22Rv1 (cell line): ENCODE results near the gene THOC6.

Experiments used
- H3K27ac ChIP-seq: fragments of 450-650 bp; 2 replicates; pipeline ENCODE4 v1.5.1; 2017
- ZFX ChIP-seq: fragments of 450-650 bp; IDR thresholded peaks from 2 replicates; pipeline ENCODE4 v1.6.1; 2017; ENCODE audit warnings: antibody characterized with exemption, borderline replicate concordance
- TF ChIP-seq, protein P1 (sequence below): fragments of 450-650 bp; IDR thresholded peaks from 2 replicates; pipeline ENCODE4 v1.5.1; 2017; ENCODE audit warnings: mild to moderate bottlenecking

THOC6 gene

GRCh38 chr16:2979669-2980226, 44.1 kb upstream of the THOC6 start:
- no peak for TF ChIP-seq ZFX
- TF ChIP-seq, protein P1, sequence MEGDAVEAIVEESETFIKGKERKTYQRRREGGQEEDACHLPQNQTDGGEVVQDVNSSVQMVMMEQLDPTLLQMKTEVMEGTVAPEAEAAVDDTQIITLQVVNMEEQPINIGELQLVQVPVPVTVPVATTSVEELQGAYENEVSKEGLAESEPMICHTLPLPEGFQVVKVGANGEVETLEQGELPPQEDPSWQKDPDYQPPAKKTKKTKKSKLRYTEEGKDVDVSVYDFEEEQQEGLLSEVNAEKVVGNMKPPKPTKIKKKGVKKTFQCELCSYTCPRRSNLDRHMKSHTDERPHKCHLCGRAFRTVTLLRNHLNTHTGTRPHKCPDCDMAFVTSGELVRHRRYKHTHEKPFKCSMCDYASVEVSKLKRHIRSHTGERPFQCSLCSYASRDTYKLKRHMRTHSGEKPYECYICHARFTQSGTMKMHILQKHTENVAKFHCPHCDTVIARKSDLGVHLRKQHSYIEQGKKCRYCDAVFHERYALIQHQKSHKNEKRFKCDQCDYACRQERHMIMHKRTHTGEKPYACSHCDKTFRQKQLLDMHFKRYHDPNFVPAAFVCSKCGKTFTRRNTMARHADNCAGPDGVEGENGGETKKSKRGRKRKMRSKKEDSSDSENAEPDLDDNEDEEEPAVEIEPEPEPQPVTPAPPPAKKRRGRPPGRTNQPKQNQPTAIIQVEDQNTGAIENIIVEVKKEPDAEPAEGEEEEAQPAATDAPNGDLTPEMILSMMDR: no peak
- peak overlapping the region; percentile 99 for H3K27ac ChIP-seq

DNA sequence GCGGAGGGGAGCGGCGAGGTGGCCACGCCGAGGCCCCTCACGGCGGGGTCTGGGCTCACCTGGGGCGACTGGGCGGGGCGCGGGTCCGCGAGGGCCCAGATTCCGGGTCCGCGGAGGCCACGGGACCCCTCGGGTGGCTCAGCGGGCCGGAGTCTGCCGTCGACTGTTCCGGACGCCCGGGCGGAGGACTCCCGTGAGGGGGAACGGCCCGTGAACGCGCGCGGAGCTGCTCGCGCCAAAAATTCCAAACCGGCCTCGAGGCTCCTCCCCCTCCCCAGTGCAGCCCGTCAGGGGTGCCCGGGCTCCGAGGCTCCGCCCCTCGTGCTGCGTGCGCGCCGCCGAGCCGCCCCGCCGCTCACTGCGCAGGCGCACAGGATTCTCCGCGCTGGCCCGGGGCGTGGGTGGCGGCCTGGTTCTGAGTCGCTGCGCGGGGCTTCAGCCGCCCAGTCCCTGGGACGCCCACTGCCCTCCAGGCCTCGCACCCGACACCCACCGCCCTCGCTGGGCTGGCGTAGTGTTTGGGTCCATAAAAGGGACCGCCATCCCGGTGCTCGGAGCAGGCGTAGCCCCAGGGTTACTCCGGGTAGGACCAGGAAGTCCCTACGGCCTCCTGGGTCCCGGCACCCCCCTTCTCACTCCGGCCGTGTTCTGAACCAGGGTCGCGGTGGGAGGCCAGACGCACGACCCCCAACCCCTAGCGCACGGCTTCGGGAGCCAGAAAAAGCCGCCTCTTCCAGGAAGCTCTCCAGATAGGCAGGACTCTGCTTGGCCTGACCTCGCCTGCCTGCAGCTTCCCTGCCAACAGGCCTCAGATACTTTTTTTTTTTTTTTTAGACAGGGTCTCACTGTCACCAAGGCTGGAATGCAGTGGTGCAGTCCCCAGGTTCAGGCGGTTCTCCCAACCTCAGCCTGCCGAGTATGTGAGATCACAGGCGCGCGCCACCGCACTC, 43.3 kb upstream of the THOC6 start, which contains the start of gene PKMYT1:
Gene PKMYT1 (minus strand): TSS at position 220 of the 950 bp plus-strand sequence. CDS start 789 bp downstream, outside the sequence.
- TF ChIP-seq ZFX: no peak
- TF ChIP-seq, protein P1: no peak

DNA sequence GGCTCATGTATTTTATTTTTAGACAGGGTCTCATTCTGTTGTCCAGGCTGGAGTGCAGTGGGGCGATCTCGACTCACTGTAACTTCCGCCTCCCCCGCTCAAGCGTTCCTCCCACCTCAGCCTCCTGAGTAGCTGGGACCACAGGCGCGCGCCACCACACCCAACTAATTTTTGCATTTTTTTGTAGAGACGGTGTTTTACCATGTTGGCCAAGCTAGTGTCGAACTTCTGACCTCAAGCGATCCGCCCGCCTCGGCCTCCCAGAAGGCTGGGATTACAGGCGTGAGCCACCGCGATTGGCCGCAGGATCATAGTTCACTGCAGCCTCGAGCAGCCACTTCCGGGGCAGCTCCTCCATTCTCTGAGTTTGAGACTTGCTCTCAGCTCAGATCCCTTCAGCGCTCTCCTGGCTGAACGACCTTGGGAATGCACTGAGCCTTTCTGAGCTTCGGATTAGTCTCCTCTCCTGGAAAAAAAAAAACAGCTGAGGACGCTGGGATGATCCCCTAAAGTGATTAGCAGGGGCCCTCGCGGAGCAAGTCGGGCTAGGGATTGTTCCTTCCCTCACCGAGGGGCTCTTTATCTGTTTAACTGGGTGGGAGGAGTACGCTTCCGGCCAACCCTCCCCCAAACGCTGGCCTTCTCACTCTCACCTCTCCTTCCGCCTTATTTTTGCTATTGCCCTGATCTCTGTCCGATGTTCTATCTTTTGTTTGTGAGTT, 42.5 kb upstream of the THOC6 start:
- TF ChIP-seq, protein P1: no peak
- TF ChIP-seq ZFX: no peak
- H3K27ac ChIP-seq: peak overlapping the region; percentile 99

More for the DNA sequence above, 43.3 kb upstream of the THOC6 start, which contains the start of gene PKMYT1:
- peak within 1 kb of the TSS; percentile 99 for H3K27ac ChIP-seq

DNA sequence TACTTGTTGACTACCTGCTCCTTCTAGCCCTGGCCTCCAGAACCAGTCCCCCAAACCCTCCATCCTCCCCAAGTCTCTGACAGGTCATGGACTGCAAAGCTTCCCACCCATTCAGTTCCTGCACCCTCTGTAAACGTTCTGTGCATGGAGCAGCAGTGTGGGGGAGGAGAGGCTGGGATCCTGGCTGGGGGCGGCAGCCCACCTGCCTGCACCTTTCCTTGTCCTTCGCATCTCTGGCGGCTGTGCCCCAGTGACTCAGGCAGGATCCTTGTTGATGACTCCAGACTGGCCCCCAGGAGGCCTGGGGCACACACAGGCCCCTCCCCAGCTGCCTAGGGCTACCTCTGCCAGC, 42.0 kb upstream of the THOC6 start:
- TF ChIP-seq, protein P1: no peak
- TF ChIP-seq ZFX: no peak
- H3K27ac ChIP-seq: peak overlapping the region; percentile 99; the same call in 1 of the 2 replicates

GRCh38 chr16:2982402-2982801, 41.4 kb upstream of the THOC6 start:
- peak overlapping the region; percentile 99; the same call in 1 of the 2 replicates for H3K27ac ChIP-seq
- TF ChIP-seq, protein P1: no peak
- no peak for TF ChIP-seq ZFX

DNA sequence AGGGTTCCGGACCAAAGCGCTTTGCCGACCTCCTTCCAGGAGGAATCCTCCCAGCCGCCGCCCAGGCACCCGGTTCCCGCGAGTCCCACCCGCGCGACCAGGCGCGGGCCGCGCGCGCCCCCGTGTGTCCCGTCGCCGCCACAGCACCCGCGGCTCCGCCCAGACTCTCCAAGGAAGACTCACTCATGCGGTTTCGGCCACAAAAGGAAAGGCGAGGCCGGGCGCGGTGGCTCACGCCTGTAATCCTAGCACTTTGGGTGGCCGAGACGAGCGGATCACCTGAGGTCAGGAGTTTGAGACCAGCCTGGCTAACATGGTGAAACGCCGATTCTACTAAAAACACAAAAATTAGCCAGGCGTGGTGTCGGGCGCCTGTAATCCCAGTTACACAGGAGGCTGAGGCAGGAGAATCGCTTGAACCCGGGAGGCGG, 40.1 kb upstream of the THOC6 start:
- peak overlapping the region; percentile 41; the same call in 1 of the 2 replicates for H3K27ac ChIP-seq
- TF ChIP-seq, protein P1: peak; percentile 97
- no peak for TF ChIP-seq ZFX
